A673 (cell line): ENCODE measurements around the gene LAMA2.

Experiments
- CTCF ChIP-seq: fragments of 300-800, 200-600 bp; sonication (generic); conservative IDR thresholded peaks from 2 replicates; pipeline ENCODE4 v1.5.1; 2017; ENCODE audit warnings: low read depth, mild to moderate bottlenecking, antibody characterized with exemption, low read length, moderate library complexity, mixed read lengths
- EZH2 ChIP-seq: fragments of 200-600 bp; sonication (generic); IDR thresholded peaks from 2 replicates; pipeline ENCODE4 v1.6.1; 2017; ENCODE audit warnings: borderline replicate concordance, low read depth, mild to moderate bottlenecking, mixed read lengths, antibody characterized with exemption, low read length; ENCODE audit not compliant: poor library complexity, severe bottlenecking

DNA sequence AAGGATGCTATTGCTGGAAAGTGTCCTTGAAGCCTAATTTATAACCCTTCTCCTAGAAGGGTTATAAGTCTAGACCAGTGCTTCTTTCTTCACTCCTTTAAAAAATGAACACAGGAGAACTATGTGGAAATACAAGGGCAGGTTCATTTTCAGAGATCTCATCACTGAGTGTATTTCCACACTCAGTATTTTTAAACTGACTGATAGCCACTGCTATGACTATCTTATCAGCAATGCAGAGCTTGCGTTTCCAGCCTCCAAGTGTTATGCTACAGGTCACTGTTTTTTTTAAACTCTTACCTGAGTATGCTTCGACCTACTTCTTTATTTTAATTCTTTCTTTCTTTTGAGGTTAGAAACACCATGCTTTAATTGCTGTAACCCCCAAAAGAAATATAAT lies 508.0 kb downstream of the LAMA2 start:
- TF ChIP-seq CTCF (no peak), EZH2 (no peak)
